ENCODE data around the gene HELZ.

Gene HELZ

DNA sequence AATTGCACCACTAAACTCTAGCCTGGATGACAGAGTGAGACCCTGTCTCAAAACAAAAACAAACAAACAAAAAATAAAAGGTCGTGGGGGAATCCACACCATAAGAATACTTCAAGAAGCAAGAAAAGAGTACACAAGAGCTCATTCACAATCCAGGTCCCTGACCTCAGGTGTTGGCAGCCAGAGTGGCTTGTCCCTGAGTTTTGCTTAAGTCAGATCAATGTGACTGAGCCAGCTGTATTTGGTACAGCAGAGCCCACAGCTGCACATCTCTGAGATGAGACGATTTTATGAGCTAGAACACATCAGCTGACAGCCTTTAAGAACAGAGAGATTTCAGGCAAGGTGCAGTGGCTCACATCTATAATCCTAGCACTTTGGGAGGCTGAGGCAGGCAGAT, 178.3 kb downstream of the HELZ start:
- Histone ChIP-seq H3K4me3 (ENCODE audit: low read depth, low read length) (no peak overlapping the region), H3K18ac (ENCODE audit: low read length) (no peak overlapping the region), H4K91ac (ENCODE audit: low read depth, low read length) (no peak overlapping the region), H3K79me1 (ENCODE audit: low read length) (no peaks in the 10 kb centered on the region), H2BK5ac (ENCODE audit: low read depth, low read length, poor library complexity) (no peak overlapping the region), H2BK12ac (ENCODE audit: low read length) (no peak overlapping the region), H2AK5ac (ENCODE audit: low read length) (no peak overlapping the region), H3K4ac (ENCODE audit: low read depth, low read length) (no peak overlapping the region), H3K27me3 (ENCODE audit: insufficient read depth, low read length) (no peaks in the 10 kb centered on the region), H3K14ac (ENCODE audit: low read length) (no peak overlapping the region), H3K9ac (ENCODE audit: low read length) (no peak overlapping the region), H3K4me1 (ENCODE audit: control insufficient read depth in 1 of 2, insufficient read depth in 2 of 2, low read length in 2 of 2) (no peaks in the 10 kb centered on the region), H3K9me3 (ENCODE audit: insufficient read depth, low read depth, low read length) (no peaks in the 10 kb centered on the region), H3K4me2 (ENCODE audit: low read length) (no peak overlapping the region), H4K8ac (ENCODE audit: low read depth, low read length) (no peak overlapping the region), H3K27ac (ENCODE audit: low read depth, low read length) (no peak overlapping the region), H3K23ac (ENCODE audit: low read length) (no peak overlapping the region), H2BK120ac (ENCODE audit: insufficient read depth, low read length, poor library complexity) (no peak overlapping the region), H2AFZ (ENCODE audit: insufficient read depth, low read length, poor library complexity) (no peak overlapping the region), H4K12ac (ENCODE audit: low read depth, low read length) (no peak overlapping the region), H3K79me2 (ENCODE audit: control insufficient read depth, insufficient read depth, low read length, poor library complexity) (no peaks in the 10 kb centered on the region), H3K36me3 (ENCODE audit: control insufficient read depth in 1 of 2, insufficient read depth in 2 of 2, low read length in 2 of 2) (no peaks in the 10 kb centered on the region)
- no peak for DNase-seq
- WGBS (ENCODE audit: extremely low coverage, insufficient coverage, insufficient read length): no CpG with 5 or more reads among the region's 2 CpGs

DNA sequence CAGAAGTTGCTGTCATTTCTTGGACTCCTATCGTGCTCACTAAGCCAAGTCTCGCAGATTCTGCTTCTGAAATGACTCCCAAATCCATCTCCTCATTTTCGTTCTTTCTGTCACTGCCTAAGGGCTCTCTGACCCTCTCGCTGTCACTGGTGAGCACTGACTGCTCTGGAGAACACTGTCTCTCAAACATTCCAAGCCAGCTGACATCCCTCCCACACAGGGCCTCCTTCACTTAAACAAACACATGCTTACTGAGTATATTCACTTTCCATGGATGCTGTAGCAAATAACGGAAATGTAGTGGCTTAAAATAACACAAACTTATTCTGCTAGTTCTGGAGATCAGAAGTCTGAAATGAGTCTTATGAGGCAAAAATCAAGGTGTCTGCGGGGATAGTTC, 181.9 kb downstream of the HELZ start:
- H4K12ac ChIP-seq (ENCODE audit: low read depth, low read length): no peak overlapping the region
- no CpG with 5 or more reads among the region's 6 CpGs for WGBS (ENCODE audit: extremely low coverage, insufficient coverage, insufficient read length)
- H2BK5ac ChIP-seq (ENCODE audit: low read depth, low read length, poor library complexity): no peak overlapping the region
- H2BK120ac ChIP-seq (ENCODE audit: insufficient read depth, low read length, poor library complexity): no peak overlapping the region
- no peak overlapping the region for H3K14ac ChIP-seq (ENCODE audit: low read length)
- no peaks in the 10 kb centered on the region for H3K79me2 ChIP-seq (ENCODE audit: control insufficient read depth, insufficient read depth, low read length, poor library complexity)
- no peak for DNase-seq
- no peaks in the 10 kb centered on the region for H3K36me3 ChIP-seq (ENCODE audit: control insufficient read depth in 1 of 2, insufficient read depth in 2 of 2, low read length in 2 of 2)
- H3K4me3 ChIP-seq (ENCODE audit: low read depth, low read length): no peak overlapping the region
- H3K4ac ChIP-seq (ENCODE audit: low read depth, low read length): no peak overlapping the region
- H3K23ac ChIP-seq (ENCODE audit: low read length): no peak overlapping the region
- H3K4me1 ChIP-seq (ENCODE audit: control insufficient read depth in 1 of 2, insufficient read depth in 2 of 2, low read length in 2 of 2): no peaks in the 10 kb centered on the region
- H2AK5ac ChIP-seq (ENCODE audit: low read length): no peak overlapping the region
- H2BK12ac ChIP-seq (ENCODE audit: low read length): no peak overlapping the region
- H3K9ac ChIP-seq (ENCODE audit: low read length): no peak overlapping the region
- H3K9me3 ChIP-seq (ENCODE audit: insufficient read depth, low read depth, low read length): peaks cover 2% of the 10 kb centered on the region
- no peak overlapping the region for H3K18ac ChIP-seq (ENCODE audit: low read length)
- H3K27ac ChIP-seq (ENCODE audit: low read depth, low read length): no peak overlapping the region
- H3K79me1 ChIP-seq (ENCODE audit: low read length): no peaks in the 10 kb centered on the region
- no peaks in the 10 kb centered on the region for H3K27me3 ChIP-seq (ENCODE audit: insufficient read depth, low read length)
- H3K4me2 ChIP-seq (ENCODE audit: low read length): no peak overlapping the region
- H4K91ac ChIP-seq (ENCODE audit: low read depth, low read length): no peak overlapping the region
- H2AFZ ChIP-seq (ENCODE audit: insufficient read depth, low read length, poor library complexity): no peak overlapping the region
- H4K8ac ChIP-seq (ENCODE audit: low read depth, low read length): no peak overlapping the region

DNA sequence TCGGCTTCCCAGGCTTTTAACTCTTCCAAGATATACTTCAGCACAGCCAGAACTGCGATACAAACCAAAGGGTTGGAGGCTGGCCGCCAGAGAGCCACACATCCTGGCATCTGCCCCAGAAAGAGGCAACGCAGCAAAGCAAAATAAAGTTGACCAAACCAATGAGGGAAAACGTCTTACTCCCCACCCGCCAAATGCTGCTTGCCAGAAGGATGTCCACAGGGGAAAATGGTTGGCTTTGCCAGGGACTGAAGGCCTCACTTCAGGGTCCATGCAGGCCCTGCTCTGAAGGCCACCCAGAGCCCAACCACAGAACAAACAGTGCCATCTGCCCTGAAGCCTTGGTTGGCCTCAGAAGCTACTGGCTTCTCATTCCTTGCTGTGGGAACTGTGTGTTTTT, 185.6 kb downstream of the HELZ start:
- Histone ChIP-seq H3K79me1 (ENCODE audit: low read length) (no peaks in the 10 kb centered on the region), H2BK12ac (ENCODE audit: low read length) (no peak overlapping the region), H3K27ac (ENCODE audit: low read depth, low read length) (no peak overlapping the region), H3K36me3 (ENCODE audit: control insufficient read depth in 1 of 2, insufficient read depth in 2 of 2, low read length in 2 of 2) (no peaks in the 10 kb centered on the region), H4K12ac (ENCODE audit: low read depth, low read length) (no peak overlapping the region), H2BK120ac (ENCODE audit: insufficient read depth, low read length, poor library complexity) (no peak overlapping the region), H3K4ac (ENCODE audit: low read depth, low read length) (no peak overlapping the region), H3K4me1 (ENCODE audit: control insufficient read depth in 1 of 2, insufficient read depth in 2 of 2, low read length in 2 of 2) (no peaks in the 10 kb centered on the region), H3K79me2 (ENCODE audit: control insufficient read depth, insufficient read depth, low read length, poor library complexity) (no peaks in the 10 kb centered on the region), H2BK5ac (ENCODE audit: low read depth, low read length, poor library complexity) (no peak overlapping the region), H4K91ac (ENCODE audit: low read depth, low read length) (no peak overlapping the region), H2AFZ (ENCODE audit: insufficient read depth, low read length, poor library complexity) (no peak overlapping the region), H3K9me3 (ENCODE audit: insufficient read depth, low read depth, low read length) (peaks cover 8% of the 10 kb centered on the region), H3K27me3 (ENCODE audit: insufficient read depth, low read length) (no peaks in the 10 kb centered on the region), H3K18ac (ENCODE audit: low read length) (no peak overlapping the region), H3K4me3 (ENCODE audit: low read depth, low read length) (no peak overlapping the region), H3K4me2 (ENCODE audit: low read length) (no peak overlapping the region), H3K14ac (ENCODE audit: low read length) (no peak overlapping the region), H4K8ac (ENCODE audit: low read depth, low read length) (no peak overlapping the region), H3K23ac (ENCODE audit: low read length) (no peak overlapping the region), H2AK5ac (ENCODE audit: low read length) (no peak overlapping the region), H3K9ac (ENCODE audit: low read length) (no peak overlapping the region)
- WGBS (ENCODE audit: extremely low coverage, insufficient coverage, insufficient read length): no CpG with 5 or more reads among the region's 6 CpGs
- DNase-seq: no peak

DNA sequence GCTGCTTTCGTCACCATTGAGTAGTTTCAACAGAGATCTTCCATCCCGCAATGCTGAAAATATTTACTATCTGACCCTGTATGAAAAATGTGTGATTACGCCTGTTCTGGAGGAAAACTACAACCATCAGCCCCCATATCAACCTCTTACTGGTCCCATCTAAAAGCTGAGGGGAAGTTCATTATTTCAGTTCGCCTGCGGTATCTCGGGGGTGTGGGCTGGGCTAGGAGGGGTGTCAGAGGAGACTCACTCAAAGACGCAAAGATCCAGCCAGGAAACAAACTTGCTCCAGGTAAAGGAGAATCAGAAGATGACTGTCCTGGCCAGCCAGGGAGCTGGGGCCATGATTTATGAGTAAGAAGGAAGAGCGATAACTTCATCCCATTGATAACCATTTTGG, 187.0 kb downstream of the HELZ start:
- Histone ChIP-seq H3K4me2 (ENCODE audit: low read length) (no peak overlapping the region), H2BK120ac (ENCODE audit: insufficient read depth, low read length, poor library complexity) (no peak overlapping the region), H3K4ac (ENCODE audit: low read depth, low read length) (no peak overlapping the region), H3K18ac (ENCODE audit: low read length) (no peak overlapping the region), H3K4me3 (ENCODE audit: low read depth, low read length) (no peak overlapping the region), H3K4me1 (ENCODE audit: control insufficient read depth in 1 of 2, insufficient read depth in 2 of 2, low read length in 2 of 2) (no peaks in the 10 kb centered on the region), H3K79me2 (ENCODE audit: control insufficient read depth, insufficient read depth, low read length, poor library complexity) (no peaks in the 10 kb centered on the region), H3K27ac (ENCODE audit: low read depth, low read length) (no peak overlapping the region), H3K9me3 (ENCODE audit: insufficient read depth, low read depth, low read length) (peaks cover 8% of the 10 kb centered on the region), H3K23ac (ENCODE audit: low read length) (no peak overlapping the region), H4K12ac (ENCODE audit: low read depth, low read length) (no peak overlapping the region), H2BK5ac (ENCODE audit: low read depth, low read length, poor library complexity) (no peak overlapping the region), H3K9ac (ENCODE audit: low read length) (no peak overlapping the region), H3K14ac (ENCODE audit: low read length) (no peak overlapping the region), H3K36me3 (ENCODE audit: control insufficient read depth in 1 of 2, insufficient read depth in 2 of 2, low read length in 2 of 2) (no peaks in the 10 kb centered on the region), H2BK12ac (ENCODE audit: low read length) (no peak overlapping the region), H3K27me3 (ENCODE audit: insufficient read depth, low read length) (no peaks in the 10 kb centered on the region), H2AK5ac (ENCODE audit: low read length) (no peak overlapping the region), H2AFZ (ENCODE audit: insufficient read depth, low read length, poor library complexity) (no peak overlapping the region), H3K79me1 (ENCODE audit: low read length) (no peaks in the 10 kb centered on the region), H4K91ac (ENCODE audit: low read depth, low read length) (no peak overlapping the region), H4K8ac (ENCODE audit: low read depth, low read length) (no peak overlapping the region)
- no CpG with 5 or more reads among the region's 8 CpGs for WGBS (ENCODE audit: extremely low coverage, insufficient coverage, insufficient read length)
- no peak for DNase-seq
